GM19240 (cell line): ENCODE results near the gene NR1H2.
A peak's percentile ranks its signal among the peaks of the same experiment; 100 is the strongest.
"Not testable (repeated sequence)": the region's sequence is repeated elsewhere in the genome, so short reads cannot be mapped to it uniquely, and the experiment has no call there.

Experiments used
- DNase-seq: peaks from one replicate; pipeline ENCODE4 v3.0.0; 2011; ENCODE audit warnings: low spot score; ENCODE audit not compliant: insufficient read length

Gene NR1H2

DNA sequence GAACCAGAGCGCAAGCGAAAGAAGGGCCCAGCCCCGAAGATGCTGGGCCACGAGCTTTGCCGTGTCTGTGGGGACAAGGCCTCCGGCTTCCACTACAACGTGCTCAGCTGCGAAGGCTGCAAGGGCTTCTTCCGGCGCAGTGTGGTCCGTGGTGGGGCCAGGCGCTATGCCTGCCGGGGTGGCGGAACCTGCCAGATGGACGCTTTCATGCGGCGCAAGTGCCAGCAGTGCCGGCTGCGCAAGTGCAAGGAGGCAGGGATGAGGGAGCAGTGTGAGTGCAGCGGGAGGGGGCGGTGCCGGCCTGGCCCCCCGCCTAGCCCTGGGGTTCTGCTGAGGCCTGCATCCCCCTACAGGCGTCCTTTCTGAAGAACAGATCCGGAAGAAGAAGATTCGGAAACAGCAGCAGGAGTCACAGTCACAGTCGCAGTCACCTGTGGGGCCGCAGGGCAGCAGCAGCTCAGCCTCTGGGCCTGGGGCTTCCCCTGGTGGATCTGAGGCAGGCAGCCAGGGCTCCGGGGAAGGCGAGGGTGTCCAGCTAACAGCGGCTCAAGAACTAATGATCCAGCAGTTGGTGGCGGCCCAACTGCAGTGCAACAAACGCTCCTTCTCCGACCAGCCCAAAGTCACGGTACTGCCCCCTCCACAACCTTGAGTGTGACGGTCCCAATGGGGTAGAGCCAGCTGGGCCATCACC lies 2.1 kb downstream of the NR1H2 start:
- DNase-seq: no peak

DNA sequence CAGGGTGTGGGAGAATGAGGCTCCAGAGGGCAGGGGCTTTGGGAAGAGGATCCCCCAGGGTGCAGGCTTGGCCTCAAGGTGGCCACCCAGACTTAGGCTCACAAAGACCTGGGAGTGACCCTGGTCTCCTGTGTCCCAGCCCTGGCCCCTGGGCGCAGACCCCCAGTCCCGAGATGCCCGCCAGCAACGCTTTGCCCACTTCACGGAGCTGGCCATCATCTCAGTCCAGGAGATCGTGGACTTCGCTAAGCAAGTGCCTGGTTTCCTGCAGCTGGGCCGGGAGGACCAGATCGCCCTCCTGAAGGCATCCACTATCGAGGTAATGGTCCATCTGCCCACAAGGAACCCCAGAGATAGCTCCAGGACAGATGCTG lies 2.6 kb downstream of the NR1H2 start:
- DNase-seq: no peak

DNA sequence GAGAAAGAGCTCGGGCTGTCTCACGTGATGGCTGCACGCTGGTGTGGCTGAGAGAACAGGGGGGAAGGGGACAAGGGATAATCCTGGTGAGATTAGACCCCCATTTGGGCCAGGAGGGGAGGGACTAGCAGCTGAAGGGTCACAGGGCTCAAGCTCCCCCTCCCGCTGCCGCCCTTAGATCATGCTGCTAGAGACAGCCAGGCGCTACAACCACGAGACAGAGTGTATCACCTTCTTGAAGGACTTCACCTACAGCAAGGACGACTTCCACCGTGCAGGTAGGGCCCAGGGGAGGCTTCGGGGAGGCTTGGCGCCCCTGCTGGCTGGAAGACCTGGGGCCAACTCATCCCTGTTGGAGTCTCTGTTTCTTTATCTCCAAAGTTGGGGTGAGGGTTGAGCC lies 3.3 kb downstream of the NR1H2 start:
- no peak for DNase-seq

DNA sequence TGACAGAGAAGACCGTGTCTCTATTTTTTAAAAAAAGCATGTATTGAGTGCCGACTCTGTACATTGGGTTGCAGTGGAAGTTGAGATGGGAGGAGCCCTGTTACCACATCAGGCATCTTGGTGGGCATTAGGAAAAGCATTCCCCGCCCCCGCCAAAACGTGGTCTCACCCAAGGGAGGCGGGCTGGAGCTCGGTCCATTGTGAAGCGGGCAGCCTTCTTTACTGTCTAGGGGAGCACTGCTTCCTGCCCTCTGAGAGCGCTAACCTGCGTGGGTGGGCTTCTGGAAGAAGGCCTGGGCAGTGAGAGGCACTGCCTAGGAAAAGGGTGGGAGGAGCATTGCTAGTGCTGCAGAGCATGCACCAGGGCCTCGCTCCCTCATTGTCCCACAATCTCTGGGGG lies 3.9 kb downstream of the NR1H2 start:
- DNase-seq: no peak

DNA sequence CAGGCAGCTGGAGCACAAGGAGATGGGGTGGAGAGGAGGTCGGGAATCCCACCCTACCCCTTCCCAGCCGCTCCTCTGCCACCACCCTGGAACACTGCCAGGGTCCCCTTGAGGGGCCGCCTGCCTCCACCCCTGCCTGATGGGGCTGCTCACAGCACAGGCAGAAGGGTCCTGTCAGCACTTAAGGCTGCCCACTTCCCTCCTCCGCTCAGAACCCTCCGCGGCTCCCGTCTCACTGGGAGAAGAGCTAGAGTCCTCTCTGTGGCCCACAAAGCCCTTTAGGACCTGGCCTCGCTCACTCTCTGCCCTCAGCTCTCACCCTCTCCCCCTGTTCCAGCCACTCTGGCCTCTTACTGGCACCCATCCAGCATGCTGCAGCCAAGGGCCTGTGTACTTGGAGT lies 4.5 kb downstream of the NR1H2 start:
- no peak for DNase-seq

DNA sequence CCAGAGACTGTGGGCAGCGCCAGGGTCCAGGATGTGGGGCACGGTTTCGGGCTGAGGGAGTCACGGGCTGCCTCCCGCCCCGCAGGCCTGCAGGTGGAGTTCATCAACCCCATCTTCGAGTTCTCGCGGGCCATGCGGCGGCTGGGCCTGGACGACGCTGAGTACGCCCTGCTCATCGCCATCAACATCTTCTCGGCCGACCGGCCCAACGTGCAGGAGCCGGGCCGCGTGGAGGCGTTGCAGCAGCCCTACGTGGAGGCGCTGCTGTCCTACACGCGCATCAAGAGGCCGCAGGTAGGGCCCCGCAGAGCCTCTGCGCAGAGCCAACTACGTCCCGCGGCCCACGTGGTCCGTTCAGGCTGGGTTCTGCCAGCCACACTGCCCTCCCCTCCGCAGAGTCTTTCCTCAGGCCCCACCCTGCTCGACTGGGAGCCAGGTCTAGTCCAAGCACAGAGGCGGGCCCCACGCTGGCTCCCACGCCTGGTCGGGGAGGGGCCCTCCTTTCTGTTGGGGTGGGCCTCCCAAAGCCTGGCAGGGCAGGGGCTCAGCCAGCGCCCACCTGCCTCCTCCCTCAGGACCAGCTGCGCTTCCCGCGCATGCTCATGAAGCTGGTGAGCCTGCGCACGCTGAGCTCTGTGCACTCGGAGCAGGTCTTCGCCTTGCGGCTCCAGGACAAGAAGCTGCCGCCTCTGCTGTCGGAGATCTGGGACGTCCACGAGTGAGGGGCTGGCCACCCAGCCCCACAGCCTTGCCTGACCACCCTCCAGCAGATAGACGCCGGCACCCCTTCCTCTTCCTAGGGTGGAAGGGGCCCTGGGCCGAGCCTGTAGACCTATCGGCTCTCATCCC lies 5.8 kb downstream of the NR1H2 start:
- DNase-seq: no peak

DNA sequence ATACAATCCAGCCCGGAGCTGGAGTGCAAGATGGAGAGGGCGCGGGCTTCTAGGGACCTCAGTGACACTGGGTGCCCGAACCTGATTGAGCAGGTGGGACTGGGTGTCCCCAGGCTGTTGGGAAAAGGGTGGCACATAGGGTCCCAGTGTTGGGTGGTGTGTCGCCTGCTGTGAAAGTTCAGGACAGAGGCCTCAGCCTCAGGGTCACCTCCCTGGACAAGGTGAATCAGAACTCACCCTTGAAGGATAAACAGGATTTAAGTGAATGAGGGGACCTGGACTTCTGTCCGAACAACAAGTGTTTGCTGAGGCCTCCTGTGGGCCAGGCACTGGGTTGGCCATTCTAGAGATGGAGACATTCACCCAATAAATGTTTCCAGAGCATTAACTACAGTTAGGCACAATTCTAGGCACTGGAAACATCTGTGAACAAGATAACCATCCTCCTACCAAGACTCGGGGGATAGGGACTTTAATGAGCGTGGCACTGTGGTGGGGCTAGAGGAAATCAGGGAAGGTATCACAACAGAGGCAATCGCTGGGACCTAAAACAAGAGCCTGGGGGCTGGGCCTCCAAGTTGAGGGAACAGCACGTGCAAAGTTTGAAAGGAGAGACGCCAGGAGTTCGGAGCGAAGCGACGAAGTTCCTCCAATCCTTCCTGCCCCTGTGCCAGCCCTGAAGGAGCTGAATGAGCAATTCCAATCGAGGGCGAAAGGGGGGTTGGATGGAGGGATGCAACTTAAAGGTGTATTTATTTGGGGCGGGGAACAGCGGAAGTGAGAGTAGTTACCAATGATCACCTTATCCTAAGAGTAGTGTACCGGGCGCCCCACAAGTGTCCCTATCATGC lies 7.0 kb downstream of the NR1H2 start:
- no peak for DNase-seq

DNA sequence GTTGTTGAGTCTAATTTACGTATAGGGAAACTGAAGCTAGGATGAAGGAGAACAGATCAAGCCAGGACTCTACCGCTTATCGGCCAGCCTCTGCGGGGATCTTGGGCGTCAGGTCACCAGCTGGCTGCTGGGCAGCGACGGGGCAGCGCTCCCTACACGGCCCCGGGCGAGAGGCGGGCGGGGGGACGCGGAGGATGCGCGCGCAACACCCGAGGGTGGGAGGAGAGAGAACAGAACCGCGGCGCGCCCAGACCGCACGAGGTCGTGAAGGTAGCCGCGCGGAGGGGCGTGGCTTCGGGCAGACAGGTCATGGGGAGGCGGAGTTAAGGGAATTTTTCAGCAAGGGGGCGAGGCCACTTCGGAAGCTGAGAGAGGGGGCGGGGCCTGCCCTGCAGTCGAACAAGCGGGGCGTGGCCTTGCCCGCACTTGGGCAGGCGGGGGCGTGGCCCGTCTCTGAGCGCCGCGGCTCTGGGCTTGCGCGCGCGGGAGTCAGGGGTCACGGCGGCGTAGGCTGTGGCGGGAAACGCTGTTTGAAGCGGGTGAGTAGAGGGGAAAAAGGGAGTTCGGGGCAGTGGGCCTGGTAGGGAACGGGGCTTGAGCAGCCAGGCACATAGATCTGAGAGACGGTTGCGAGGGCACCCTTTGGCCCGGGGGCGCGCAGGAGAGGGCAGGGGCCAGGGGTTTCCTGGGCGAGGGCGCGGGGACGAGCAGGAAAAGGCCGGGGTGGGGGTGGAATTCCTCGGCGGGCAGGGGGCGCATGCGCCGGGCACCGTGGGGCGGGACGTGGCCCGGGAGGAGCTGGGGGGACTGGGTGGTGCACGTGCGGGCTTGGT lies 7.8 kb downstream of the NR1H2 start, which contains the start of gene POLD1:
TSS of gene POLD1 (plus strand) at position 496 of the 833 bp plus-strand sequence. CDS start 14,505 bp downstream, outside the sequence.
- DNase-seq: peak; percentile 98

DNA sequence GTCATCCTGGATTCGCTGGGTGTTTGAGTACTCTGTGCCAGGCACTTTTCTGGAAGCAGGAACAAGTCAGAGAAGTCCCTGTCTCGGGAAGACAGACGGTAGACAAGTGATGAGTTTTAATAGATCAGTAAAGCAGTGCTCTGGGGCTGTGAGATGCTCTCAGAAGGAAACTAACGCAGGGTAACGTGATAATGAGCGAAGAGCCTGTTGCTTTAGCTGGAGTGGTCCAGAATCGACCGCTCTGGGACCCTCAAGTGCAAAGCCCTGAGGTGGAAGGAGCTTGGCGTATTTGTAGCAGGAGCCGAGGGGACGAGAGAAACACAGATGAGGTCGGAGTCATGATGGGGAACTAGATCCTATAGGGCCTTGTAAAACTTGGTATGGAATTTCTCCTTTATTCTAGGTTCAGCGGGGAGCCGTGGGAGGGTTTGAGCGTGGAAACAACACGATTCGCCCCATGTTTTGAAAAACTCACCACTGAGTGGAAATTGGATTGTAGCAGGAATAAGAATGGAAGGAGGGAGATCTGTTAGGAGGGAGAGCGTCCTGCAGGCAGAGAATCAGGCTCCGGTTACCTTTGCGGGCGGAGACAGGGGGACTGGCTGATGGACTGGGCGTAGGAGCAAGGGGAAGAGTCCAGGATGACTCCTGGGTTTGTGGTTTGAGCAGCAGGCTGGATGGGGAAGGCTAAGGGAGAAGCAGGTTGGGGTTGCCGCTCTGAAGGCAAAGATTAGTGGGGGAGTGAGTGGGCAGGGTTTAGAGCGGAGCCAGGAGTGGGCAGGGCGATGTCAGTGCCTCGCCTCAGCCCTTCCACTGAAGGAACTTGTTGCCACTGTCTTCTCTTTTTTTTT lies 8.7 kb downstream of the NR1H2 start:
- no peak for DNase-seq

DNA sequence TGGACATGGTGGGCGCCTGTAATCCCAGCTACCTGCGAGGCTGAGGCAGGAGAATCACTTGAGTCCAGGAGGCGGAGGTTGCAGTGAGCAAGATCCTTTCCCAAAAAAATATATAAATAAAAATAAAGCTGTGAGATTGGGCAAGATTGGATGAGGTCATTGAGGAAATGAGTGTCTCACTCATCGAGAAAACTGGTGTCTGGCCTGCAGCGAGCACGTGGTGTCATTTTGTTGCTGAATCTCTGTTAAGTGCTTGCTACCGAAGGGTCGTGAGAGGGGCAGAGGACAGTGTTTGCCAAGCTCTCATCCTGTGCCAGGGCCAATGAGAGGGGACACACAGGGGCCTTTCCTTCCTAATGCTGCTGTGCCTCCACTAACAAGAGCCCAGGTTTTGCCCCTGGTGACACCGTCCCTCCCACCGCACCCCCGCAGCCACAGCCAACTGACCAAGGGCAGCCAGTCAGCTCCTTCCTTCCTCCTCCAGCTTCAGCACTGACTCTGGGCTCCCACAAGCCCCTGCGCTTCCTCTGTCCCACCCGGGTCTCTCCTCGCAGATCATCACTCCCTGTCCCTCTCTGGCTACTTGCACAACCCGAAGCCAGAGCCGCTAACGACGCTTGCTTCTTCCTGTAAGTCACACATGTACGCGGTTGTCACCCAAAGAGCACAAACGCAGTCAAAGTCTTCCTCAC lies 11.1 kb downstream of the NR1H2 start:
- DNase-seq: no peak

DNA sequence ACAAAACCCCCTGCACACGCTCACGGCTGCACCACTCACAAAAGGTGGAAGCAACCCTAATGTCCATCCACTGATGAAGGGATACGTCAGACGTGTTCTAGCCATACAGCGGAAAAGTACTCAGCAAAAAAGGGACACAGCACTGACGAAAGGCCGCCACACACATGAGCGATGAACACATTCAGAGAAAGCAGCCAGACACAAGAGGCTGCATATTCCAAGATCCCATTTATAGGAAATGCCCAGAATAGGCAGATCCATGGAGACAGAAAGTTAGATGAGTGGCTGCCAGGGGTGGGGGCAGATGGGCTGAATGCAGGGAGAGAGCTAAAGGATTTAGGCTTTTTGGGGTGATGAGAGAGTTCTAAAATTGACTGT lies 11.6 kb downstream of the NR1H2 start:
- DNase-seq: no peak

DNA sequence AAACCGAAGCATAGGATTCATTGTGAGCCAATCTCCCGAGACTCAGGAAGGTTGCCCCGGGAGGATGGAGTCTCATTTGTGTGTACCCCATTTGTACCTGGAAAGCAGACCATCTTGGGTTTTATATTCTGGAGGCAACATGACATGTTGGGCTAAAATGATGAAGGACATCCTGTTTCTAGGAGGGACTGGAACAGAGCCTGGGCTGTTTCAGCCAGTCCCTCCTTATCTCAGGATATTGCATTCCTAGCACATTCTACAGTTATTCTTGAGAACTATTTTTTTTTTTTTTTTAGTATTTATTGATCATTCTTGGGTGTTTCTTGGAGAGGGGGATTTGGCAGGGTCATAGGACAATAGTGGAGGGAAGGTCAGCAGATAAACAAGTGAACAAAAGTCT lies 14.0 kb downstream of the NR1H2 start:
- not testable (repeated sequence) for DNase-seq

DNA sequence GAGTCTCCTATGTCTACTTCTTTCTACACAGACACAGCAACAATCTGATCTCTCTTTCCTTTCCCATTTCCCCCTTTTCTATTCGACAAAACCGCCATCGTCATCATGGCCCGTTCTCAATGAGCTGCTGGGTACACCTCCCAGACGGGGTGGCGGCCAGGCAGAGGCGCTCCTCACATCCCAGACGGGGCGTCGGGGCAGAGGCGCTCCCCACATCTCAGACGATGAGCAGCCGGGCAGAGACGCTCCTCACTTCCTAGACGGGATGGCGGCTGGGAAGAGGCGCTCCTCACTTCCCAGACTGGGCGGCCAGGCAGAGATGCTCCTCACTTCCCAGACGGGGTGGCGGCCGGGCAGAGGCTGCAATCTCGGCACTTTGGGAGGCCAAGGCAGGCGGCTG lies 14.7 kb downstream of the NR1H2 start:
- DNase-seq: not testable (repeated sequence)

DNA sequence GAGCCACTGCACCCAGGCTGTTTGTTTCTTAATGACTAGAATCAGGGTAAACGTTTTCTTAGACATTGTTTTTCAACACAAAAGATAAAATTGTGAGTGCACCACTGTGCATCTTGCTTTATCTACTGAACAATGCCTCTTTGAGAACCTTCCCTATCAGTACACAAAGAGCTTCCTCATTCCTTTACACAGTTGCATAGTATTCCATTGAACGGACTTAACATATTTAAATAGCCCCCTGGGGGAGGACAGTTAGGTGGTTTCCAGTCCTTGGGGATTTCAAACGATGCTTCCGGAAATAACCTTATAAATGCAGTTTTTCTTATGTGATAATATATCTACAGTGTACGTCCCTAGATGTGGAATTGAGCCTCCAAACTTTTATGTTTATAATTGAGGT lies 16.5 kb downstream of the NR1H2 start:
- DNase-seq: no peak

DNA sequence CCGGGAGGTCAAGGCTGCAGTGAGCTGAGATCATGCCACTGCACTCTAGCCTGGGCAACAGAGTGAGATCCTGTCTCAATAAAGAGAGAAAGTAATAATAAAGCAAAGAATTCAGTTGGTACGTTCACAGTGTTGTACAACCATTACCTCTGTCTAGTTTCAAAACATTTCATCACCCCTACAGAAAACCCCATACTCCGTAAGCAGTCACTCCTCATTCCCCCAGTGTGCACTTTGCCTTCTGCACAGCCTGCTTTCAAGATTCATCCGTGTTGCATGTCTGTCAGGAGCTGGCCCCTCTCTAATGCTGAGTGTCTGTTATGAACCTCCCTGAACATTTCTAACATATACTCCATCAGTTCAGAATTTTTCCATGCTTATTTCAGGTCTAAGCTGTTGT lies 17.3 kb downstream of the NR1H2 start:
- no peak for DNase-seq

DNA sequence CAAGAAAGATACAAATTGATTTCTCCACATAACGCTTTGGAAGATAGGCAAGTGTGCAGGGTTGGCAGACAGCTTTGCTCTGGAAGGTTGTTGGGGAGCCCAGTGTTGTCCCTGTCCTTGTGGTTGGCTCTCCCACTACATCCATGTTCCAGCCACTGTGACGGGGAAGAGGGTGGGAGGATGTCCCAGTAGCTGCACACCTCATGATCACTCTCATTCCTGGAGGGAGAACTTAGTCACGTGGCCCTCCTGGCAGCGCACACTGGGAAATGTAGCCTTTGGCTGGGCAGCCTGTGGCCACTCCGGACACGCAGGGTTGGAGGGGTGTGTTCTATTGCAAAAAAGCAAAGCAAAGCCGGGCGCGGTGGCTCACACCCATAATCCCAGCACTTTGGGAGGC lies 17.8 kb downstream of the NR1H2 start:
- no peak for DNase-seq

DNA sequence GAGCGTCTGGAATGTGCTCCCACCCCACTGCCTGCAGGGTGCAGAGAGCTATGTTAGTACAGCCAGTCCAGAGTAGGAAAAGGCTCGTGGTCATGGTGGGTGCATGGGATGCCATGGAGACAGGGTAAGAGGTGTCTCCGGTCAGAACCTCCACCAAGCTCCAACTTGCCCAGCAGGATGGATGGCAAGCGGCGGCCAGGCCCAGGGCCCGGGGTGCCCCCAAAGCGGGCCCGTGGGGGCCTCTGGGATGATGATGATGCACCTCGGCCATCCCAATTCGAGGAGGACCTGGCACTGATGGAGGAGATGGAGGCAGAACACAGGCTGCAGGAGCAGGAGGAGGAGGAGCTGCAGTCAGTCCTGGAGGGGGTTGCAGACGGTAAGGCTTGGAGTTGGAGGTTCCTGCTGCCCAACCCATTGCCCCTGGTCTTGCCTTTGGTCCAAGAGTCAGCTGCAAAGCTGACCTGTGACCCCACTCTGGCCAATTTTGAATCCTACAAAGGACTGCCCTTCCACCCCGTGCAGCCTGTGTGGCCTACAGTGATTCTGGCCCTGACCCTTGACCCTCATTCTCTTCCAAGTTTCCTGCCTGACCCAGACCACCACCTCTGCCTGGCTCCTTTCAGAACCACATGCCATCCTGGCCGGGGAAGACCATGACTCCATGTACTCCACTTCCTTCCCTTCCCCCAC lies 22.6 kb downstream of the NR1H2 start:
- no peak for DNase-seq

DNA sequence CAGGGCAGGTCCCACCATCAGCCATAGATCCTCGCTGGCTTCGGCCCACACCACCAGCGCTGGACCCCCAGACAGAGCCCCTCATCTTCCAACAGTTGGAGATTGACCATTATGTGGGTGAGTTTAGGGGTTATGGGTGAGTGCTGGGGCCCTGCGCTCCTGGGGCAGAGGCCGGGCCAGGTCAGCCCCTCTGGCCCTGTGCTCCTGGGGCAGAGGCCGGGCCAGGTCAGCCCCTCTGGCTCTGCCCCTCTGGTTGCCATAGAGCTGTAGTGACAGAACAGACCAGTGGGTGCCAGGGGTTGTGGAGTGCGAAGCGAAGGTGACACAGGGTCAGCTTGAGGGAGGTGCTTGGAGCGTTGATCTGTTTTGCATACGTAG lies 23.1 kb downstream of the NR1H2 start:
- no peak for DNase-seq
